PFSK-1 (cell line): Measurements from ENCODE around the gene GTF2A1L.

ENCODE experiments used
- FOXP2 ChIP-seq: optimal IDR thresholded peaks from 2 replicates; pipeline ENCODE3; 2011; ENCODE audit warnings: borderline replicate concordance, control low read depth, inconsistent platforms; ENCODE audit not compliant: insufficient read depth; ENCODE audit errors: extremely low read length, extremely low read depth
- POLR2AphosphoS5 ChIP-seq: IDR thresholded peaks from 2 replicates; pipeline ENCODE4 v1.6.1; 2012; ENCODE audit warnings: low read depth, mild to moderate bottlenecking, control low read depth, low read length, moderate library complexity
- SIN3A ChIP-seq: IDR thresholded peaks from 2 replicates; pipeline ENCODE4 v1.6.1; 2012; ENCODE audit warnings: mild to moderate bottlenecking, low read length, moderate library complexity, borderline replicate concordance; ENCODE audit not compliant: insufficient read depth
- TAF1 ChIP-seq: IDR thresholded peaks from 2 replicates; pipeline ENCODE4 v1.6.1; 2012; ENCODE audit warnings: low read length, control low read depth, borderline replicate concordance; ENCODE audit not compliant: insufficient read depth
- TF ChIP-seq, protein P1 (sequence below), 2 experiments: IDR thresholded peaks; 2 replicates each; pipeline versions ENCODE4 v1.6.1 to v1.8.0; 2011 to 2012; ENCODE audit warnings: low read depth in 2 of 2, low read length in 2 of 2, control low read depth in 1 of 2, inconsistent platforms in 1 of 2, mild to moderate bottlenecking in 1 of 2, moderate library complexity in 1 of 2; ENCODE audit not compliant: insufficient read depth in 1 of 2

Gene GTF2A1L

DNA sequence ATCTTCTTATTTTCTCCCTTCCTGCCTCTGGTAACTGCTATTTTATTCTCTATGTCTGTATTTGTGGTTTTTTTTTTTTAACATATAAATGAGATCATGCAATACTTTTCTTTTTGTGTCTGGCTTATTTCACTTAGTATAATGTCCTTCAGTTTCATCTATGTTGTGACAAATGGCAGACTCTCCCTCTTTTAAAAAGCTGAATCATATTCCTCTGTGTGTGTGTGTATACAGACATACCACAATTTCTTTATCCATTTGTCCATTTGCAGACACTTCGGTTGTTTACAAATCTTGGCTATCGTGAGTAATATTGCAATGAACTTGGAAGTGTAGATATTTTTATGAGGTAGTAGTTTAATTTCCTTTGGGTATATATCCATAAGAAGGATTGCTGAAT is 7.0 kb downstream of the GTF2A1L start:
- TF ChIP-seq FOXP2 (no peak), SIN3A (no peak), TAF1 (no peak)
- TF ChIP-seq, protein P1, sequence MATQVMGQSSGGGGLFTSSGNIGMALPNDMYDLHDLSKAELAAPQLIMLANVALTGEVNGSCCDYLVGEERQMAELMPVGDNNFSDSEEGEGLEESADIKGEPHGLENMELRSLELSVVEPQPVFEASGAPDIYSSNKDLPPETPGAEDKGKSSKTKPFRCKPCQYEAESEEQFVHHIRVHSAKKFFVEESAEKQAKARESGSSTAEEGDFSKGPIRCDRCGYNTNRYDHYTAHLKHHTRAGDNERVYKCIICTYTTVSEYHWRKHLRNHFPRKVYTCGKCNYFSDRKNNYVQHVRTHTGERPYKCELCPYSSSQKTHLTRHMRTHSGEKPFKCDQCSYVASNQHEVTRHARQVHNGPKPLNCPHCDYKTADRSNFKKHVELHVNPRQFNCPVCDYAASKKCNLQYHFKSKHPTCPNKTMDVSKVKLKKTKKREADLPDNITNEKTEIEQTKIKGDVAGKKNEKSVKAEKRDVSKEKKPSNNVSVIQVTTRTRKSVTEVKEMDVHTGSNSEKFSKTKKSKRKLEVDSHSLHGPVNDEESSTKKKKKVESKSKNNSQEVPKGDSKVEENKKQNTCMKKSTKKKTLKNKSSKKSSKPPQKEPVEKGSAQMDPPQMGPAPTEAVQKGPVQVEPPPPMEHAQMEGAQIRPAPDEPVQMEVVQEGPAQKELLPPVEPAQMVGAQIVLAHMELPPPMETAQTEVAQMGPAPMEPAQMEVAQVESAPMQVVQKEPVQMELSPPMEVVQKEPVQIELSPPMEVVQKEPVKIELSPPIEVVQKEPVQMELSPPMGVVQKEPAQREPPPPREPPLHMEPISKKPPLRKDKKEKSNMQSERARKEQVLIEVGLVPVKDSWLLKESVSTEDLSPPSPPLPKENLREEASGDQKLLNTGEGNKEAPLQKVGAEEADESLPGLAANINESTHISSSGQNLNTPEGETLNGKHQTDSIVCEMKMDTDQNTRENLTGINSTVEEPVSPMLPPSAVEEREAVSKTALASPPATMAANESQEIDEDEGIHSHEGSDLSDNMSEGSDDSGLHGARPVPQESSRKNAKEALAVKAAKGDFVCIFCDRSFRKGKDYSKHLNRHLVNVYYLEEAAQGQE (IDR thresholded peaks at IDR 0.05; ENCODE audit: insufficient read depth in 1 of 2, low read depth in 2 of 2, low read length in 2 of 2) = no peak

DNA sequence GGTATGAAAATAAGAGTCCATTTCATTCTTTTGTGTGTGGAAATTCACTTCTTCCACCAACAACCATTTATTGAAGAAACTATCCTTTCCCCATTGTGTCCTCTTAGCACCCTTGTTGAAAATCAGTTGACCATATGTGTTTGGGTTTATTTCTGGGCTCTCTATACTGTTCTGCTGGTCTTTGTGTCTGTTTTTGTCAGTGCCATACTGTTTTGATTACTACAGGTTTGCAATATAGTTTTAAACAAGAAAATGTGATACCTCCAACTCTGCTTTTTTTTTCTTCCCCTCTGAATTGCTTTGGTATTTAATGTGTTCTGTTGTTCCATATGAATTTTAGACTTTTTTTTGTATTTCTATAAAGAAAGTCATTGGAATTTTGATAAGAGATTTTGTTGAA is 8.4 kb downstream of the GTF2A1L start:
- TF ChIP-seq POLR2AphosphoS5 (no peak), SIN3A (no peak), FOXP2 (no peak)
- TF ChIP-seq, protein P1 (IDR thresholded peaks at IDR 0.05; ENCODE audit: insufficient read depth in 1 of 2, low read depth in 2 of 2, low read length in 2 of 2) = no peak

DNA sequence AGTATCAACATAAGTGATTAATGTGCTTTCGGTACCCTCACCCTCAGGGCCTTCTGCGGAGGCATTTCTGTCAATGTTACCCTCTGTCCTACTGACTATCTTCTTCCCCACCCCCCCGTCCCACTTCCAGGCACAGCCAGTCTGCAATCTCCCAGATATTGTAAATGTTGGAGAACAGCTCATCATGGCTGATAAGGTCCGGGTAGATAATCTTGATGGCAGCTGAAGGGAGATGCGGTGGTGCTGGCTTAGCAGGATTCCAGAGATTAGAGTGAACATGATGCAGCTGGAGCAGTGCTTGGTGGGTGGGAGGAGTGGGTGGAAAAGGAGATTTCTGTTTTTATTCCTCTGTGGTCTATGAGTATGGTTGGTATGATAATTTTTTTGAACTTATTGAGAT is 15.5 kb downstream of the GTF2A1L start:
- TF ChIP-seq FOXP2 = no peak
- no peak for TF ChIP-seq POLR2AphosphoS5
- TF ChIP-seq, protein P1 (IDR thresholded peaks at IDR 0.05; ENCODE audit: insufficient read depth in 1 of 2, low read depth in 2 of 2, low read length in 2 of 2) = no peak
- TF ChIP-seq SIN3A = no peak
- TF ChIP-seq TAF1 = no peak

DNA sequence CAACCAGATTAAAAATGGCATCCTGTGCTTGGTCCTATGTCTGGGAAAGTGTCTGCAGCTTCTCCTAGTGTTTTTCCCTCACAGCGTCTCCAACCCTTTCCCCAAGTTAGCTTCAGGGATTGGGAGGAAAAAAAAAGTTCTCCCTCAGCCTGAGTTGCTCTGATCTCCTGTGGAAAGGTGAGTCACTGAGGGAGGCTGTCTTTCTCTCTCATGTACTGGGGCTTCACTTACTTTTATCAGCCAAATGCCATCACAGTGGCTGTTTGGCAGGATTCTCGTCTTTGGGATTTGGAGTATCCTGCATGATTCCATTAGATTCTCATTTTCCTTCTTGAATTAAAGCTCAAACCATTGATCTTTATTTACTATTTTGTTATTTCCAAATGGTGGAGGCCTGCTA is 18.1 kb downstream of the GTF2A1L start:
- TF ChIP-seq FOXP2 (no peak), SIN3A (no peak), TAF1 (no peak), POLR2AphosphoS5 (no peak)
- TF ChIP-seq, protein P1 (IDR thresholded peaks at IDR 0.05; ENCODE audit: insufficient read depth in 1 of 2, low read depth in 2 of 2, low read length in 2 of 2) = no peak

DNA sequence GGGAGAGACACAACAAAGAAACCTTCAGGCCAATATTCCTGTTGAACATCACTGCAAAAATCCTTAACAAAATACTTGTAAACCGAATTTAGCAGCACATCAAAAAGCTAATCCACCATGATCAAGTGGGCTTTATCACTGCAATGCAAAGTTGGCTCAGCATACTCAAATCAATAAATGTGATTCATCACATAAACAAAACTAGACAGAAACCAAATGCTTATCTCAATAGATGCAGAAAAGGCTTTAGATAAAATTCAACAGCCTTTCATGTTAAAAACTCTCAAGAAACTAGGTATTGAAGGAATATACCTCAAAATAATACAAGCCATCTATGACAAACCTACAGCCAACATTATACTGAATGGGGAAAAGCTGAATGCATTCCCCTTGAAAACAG is 20.6 kb downstream of the GTF2A1L start:
- no peak for TF ChIP-seq POLR2AphosphoS5
- TF ChIP-seq FOXP2 = no peak
- TF ChIP-seq, protein P1 (IDR thresholded peaks at IDR 0.05; ENCODE audit: insufficient read depth in 1 of 2, low read depth in 2 of 2, low read length in 2 of 2) = no peak
- TF ChIP-seq SIN3A = no peak
- TF ChIP-seq TAF1 = no peak
